GM12874 (cell line): ENCODE measurements around the gene PRF1.

Experiments
- TF ChIP-seq, protein P1 (sequence below): IDR thresholded peaks from 2 replicates; pipeline ENCODE4 v1.5.1; 2011; ENCODE audit warnings: low read depth, mild to moderate bottlenecking, control low read depth, low read length, moderate library complexity; ENCODE audit not compliant: insufficient read depth

PRF1 gene

DNA sequence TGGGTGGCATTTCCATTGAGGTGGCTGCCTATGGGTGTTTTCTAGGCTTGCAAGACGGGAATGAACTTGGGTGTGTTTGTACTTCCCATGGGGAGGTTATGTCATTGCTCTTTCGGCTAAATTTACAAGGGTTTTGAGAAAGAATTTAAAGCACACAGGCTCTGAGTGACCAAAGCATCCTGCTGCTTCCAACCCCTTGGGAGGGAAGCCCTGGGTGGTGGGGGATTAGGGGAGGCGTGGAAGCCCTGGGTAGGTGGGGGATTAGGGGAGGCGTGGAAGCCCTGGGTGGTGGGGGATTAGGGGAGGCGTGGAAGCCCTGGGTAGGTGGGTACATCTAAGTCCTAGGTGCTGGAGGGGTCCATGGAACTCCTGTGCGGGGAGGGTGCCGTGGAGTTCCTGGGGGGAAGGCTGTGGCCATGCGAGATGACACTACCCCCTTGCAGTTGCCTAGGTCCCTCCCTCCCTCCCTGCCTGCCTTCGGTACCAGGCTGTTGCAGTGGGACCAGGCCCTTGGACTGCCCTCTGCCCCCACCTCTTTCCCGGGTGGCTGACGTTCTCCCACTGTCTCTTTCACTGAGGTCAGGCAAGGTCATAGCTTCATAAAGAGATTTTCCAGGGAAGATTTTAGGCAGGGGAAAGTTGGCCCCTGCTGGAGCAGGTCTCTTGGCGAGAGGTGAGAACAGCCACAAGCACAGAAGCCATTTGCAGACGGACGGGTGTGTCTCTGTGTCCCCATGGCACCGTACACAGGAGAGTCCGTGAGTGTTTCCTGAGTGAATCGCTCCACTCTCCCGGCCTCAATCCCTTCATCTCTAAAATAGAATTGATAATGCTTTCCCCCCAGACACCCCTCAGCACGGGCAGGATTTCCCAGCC, 19.5 kb downstream of the PRF1 start:
- TF ChIP-seq, protein P1, sequence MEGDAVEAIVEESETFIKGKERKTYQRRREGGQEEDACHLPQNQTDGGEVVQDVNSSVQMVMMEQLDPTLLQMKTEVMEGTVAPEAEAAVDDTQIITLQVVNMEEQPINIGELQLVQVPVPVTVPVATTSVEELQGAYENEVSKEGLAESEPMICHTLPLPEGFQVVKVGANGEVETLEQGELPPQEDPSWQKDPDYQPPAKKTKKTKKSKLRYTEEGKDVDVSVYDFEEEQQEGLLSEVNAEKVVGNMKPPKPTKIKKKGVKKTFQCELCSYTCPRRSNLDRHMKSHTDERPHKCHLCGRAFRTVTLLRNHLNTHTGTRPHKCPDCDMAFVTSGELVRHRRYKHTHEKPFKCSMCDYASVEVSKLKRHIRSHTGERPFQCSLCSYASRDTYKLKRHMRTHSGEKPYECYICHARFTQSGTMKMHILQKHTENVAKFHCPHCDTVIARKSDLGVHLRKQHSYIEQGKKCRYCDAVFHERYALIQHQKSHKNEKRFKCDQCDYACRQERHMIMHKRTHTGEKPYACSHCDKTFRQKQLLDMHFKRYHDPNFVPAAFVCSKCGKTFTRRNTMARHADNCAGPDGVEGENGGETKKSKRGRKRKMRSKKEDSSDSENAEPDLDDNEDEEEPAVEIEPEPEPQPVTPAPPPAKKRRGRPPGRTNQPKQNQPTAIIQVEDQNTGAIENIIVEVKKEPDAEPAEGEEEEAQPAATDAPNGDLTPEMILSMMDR = no peak

DNA sequence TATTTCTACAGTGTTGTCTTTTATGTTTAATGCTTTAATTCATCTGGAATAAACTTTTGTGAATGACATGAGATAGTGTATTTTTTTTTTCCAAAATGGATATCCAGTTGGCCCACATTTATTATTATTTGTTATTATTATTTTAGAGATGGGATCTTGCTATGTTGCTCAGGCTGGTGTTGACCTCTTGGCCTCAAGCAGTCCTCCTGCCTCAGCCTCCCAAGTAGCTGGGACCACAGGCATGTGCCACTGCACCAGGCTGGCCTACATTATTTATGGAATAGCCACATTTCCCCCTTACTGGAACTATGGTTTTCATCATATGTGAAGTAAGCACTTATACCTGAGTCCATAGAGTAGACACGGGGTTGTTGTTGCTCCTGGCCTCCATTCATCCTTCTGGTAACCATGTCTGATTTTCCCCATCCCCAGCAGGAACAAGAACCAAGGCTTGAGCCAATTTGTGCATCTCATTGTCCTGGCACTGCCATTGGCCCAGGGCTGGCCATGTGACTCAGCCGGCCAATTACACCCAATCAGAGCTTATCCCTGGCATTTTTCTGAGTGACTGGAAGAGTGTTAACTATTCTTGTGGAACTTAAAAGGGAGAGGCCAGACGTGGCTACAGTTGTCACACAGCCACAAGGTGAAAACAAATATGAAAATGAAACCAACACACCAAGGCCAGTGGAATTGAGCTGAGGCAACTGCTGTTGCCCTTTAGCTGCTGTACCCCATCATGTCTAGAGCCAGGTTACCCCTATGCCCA, 23.1 kb downstream of the PRF1 start:
- TF ChIP-seq, protein P1 = no peak

DNA sequence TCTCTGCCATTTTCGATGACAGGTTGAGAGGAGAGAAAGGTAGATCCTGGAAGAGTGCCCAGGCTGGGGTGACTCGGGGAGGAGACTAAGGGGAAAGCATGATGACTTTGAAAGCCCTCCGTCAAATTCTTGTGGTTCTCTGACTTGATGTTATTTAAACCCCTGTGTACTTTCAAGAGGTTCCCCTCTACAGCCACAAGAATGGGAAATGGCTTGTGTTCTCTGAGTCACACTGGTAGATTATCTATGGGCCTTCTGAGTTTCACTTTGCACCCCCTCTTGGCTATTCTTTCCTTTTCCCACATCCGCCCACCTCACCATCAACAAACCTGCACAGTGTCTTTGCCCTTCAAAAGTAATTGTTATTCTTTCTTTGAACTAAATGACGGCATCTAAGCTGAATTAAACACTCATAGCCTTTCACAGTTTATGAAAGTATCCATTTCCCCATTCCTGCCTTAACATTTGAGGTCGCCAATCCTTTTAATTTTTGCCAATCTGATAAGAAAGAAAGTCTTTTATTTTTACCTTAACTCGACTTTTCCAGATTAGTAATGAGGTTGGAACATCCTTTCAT, 24.1 kb downstream of the PRF1 start:
- TF ChIP-seq, protein P1 = no peak

DNA sequence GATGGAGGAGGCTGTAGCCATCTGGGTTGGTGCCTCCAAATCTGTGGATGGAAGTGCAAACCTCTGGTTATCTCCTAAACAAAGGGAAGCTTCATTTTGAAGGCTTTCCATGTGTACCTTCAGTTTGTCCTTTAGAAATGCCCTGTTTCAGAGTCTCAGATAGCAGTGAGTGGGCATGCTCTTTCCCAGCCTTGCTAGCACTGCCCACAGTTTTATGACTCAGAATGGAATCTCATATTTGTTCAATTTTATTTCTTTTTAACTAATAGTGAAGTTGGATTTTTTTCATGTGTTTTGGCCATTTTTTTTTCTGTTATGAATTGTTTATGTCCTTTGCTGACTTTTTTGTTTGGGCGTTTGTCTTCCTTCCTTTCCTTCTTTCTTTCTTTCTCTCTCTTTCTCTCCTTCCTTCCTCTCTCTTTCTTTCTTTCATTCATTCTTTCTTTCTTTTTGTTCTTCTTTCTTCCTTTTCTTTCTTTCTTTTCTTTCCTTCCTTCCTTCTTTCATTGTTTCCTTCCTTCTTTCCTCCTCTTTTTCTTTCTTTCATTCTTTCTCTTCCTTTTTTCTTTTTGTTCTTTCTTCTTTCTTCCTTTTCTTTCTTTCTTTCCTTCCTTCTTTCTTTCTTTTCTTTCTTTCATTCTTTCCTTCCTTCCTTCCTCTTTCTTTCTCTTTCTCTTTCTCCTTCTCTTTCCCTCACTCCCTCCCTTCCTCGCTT, 25.6 kb downstream of the PRF1 start:
- TF ChIP-seq, protein P1 = no peak

DNA sequence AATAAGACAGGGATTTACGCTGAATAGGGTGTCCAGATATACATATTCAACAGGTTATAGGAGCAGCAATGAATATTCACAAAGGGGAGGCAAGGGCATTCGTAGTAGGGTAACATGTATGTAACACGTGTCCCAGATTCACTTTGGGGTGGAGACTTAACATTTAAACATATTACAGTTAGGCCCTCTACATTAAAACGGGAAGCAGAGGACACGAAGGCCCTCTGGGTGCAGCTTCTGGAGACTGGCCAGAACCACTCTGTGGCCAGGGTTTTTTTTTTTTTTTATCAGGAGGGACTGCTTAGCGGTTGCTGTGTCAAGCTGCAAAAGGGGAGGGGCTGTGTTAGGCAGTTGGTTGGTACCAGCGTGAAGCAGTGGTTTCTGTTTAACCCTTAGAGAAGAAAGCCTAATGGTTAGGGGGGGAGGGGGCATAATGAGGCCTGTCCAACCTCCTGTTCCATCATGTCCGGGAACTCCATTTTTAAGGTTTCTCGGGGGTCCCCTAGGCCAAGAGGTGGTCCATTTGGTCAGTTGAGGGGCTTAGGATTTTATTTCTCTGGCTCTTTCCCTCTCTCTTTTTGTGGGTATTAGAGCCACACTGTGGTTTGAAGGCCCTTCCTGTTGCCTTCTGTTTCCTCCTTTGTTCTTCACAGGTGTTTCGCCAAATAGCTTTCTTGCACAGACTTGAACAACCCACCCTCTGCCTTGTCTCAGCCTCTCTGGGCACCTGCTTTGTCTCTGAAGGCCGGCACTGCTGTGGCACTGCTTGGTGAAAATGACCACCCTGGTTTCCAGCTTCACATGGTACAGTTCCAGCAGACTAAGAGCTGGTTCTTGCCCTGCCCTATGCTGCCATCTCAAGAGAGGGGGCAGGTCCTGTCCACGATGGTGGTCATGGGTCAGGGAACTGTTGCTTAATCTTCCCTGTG, 26.4 kb downstream of the PRF1 start:
- TF ChIP-seq, protein P1 = no peak

DNA sequence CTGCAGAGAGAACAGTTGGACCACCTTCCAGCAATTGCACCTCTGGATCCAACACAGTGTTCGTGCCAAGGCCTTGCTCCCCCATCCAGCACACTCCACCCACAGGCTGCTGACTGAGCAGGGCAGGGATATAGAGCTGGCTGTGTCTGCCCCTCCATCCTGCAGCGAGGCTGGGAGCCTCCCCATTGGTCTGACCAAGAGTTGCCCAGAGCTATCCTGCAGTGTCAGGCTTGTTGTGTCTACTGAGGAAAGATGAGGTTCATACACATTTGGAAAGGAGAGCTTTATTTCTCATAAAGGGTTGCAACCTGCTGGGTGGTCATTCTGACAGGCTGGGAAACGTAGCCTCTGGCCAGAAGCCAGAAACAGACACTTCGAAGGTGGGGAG, 27.1 kb downstream of the PRF1 start:
- TF ChIP-seq, protein P1 = no peak
